OCI-LY1 (cell line): ENCODE measurements around the gene SACM1L.

ENCODE experiments used
- H2AFZ ChIP-seq: fragments of 200-600 bp; sonication (generic), shearing (Covaris generic); 2 replicates; pipeline ENCODE4 v1.6.0; 2014; ENCODE audit warnings: antibody characterized with exemption, mild to moderate bottlenecking, low read length
- H3F3A ChIP-seq: fragments of 200-600 bp; sonication (generic), shearing (Covaris generic); 2 replicates; pipeline ENCODE4 v1.6.0; 2014; ENCODE audit warnings: mild to moderate bottlenecking, antibody characterized with exemption, low read length, moderate library complexity; ENCODE audit not compliant: insufficient read depth
- H3K27ac ChIP-seq: fragments of 200-600 bp; sonication (generic); 2 replicates; pipeline ENCODE4 v1.5.1; 2014; ENCODE audit warnings: low read length, mixed run types, mild to moderate bottlenecking, low read depth; ENCODE audit not compliant: poor library complexity, severe bottlenecking
- H3K27me3 ChIP-seq: fragments of 200-600 bp; sonication (generic); 2 replicates; pipeline ENCODE4 v1.6.0; 2014; ENCODE audit warnings: antibody characterized with exemption, mild to moderate bottlenecking, low read length, moderate library complexity; ENCODE audit not compliant: insufficient read depth
- H3K36me3 ChIP-seq: fragments of 200-600 bp; sonication (generic); 2 replicates; pipeline ENCODE4 v1.6.1; 2014; ENCODE audit warnings: mild to moderate bottlenecking, antibody characterized with exemption, low read length, moderate library complexity, mixed read lengths; ENCODE audit not compliant: insufficient read depth
- H3K4me1 ChIP-seq: fragments of 200-600 bp; sonication (generic); 2 replicates; pipeline ENCODE4 v1.5.1; 2014; ENCODE audit warnings: mild to moderate bottlenecking, low read length, moderate library complexity; ENCODE audit not compliant: insufficient read depth, severe bottlenecking
- H3K4me2 ChIP-seq: fragments of 200-600 bp; sonication (generic), shearing (Covaris generic); 2 replicates; pipeline ENCODE4 v1.6.1; 2014; ENCODE audit warnings: low read length
- H3K4me3 ChIP-seq: fragments of 200-600 bp; sonication (generic); 2 replicates; pipeline ENCODE4 v1.5.1; 2014; ENCODE audit warnings: low read length, low read depth, mild to moderate bottlenecking, mixed read lengths; ENCODE audit not compliant: poor library complexity, severe bottlenecking
- H3K79me2 ChIP-seq: fragments of 200-600 bp; shearing (Covaris generic); 2 replicates; pipeline ENCODE4 v1.6.1; 2016; ENCODE audit warnings: mixed run types, low read length, mixed read lengths; ENCODE audit not compliant: insufficient read depth
- H3K9ac ChIP-seq: fragments of 200-600 bp; sonication (generic), shearing (Covaris generic); 2 replicates; pipeline ENCODE4 v1.6.1; 2014; ENCODE audit warnings: mild to moderate bottlenecking, low read length, mixed read lengths
- H3K9me2 ChIP-seq: fragments of 200-600 bp; sonication (generic), shearing (Covaris generic); 2 replicates; pipeline ENCODE4 v1.6.1; 2014; ENCODE audit warnings: low read depth, mild to moderate bottlenecking, low read length, mixed read lengths
- H3K9me3 ChIP-seq: fragments of 200-600 bp; shearing (Covaris generic); 2 replicates; pipeline ENCODE4 v1.6.1; 2014; ENCODE audit warnings: low read length, mixed read lengths
- H4K20me1 ChIP-seq: fragments of 200-600 bp; sonication (generic), shearing (Covaris generic); 2 replicates; pipeline ENCODE4 v1.6.0; 2016; ENCODE audit warnings: mild to moderate bottlenecking, low read length; ENCODE audit not compliant: insufficient read depth
- EZH2 ChIP-seq: fragments of 200-600 bp; sonication (generic), shearing (Covaris generic); IDR thresholded peaks from 2 replicates; pipeline ENCODE4 v1.8.0; 2017; ENCODE audit warnings: borderline replicate concordance, mixed run types, mild to moderate bottlenecking, antibody characterized with exemption, low read length, moderate library complexity, mixed read lengths
- TF ChIP-seq, protein P1 (sequence below): fragments of 200-600 bp; sonication (generic), shearing (Covaris generic); IDR thresholded peaks from 2 replicates; pipeline ENCODE4 v1.5.1; 2017; ENCODE audit warnings: mild to moderate bottlenecking, antibody characterized with exemption, low read length, moderate library complexity, mixed read lengths

SACM1L gene

GRCh38 chr3:45689787-45690145 is 570 bp downstream of the SACM1L start:
- Histone ChIP-seq H3K79me2 (peaks cover 41% of the 10 kb centered on the region), H4K20me1 (no peaks in the 10 kb centered on the region), H3K4me3 (peak overlapping the region; percentile 95), H3K4me1 (peaks cover 45% of the 10 kb centered on the region), H3K9me2 (no peaks in the 10 kb centered on the region), H3K27me3 (no peaks in the 10 kb centered on the region), H2AFZ (no peak overlapping the region), H3K27ac (peak overlapping the region; percentile 63), H3K36me3 (peaks cover 15% of the 10 kb centered on the region; the same call in 1 of the 2 replicates), H3F3A (no peaks in the 10 kb centered on the region), H3K9ac (peak overlapping the region; percentile 96), H3K4me2 (peak overlapping the region; percentile 95), H3K9me3 (no peaks in the 10 kb centered on the region)
- TF ChIP-seq, protein P1, sequence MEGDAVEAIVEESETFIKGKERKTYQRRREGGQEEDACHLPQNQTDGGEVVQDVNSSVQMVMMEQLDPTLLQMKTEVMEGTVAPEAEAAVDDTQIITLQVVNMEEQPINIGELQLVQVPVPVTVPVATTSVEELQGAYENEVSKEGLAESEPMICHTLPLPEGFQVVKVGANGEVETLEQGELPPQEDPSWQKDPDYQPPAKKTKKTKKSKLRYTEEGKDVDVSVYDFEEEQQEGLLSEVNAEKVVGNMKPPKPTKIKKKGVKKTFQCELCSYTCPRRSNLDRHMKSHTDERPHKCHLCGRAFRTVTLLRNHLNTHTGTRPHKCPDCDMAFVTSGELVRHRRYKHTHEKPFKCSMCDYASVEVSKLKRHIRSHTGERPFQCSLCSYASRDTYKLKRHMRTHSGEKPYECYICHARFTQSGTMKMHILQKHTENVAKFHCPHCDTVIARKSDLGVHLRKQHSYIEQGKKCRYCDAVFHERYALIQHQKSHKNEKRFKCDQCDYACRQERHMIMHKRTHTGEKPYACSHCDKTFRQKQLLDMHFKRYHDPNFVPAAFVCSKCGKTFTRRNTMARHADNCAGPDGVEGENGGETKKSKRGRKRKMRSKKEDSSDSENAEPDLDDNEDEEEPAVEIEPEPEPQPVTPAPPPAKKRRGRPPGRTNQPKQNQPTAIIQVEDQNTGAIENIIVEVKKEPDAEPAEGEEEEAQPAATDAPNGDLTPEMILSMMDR, result no peak
- TF ChIP-seq EZH2, result no peak

DNA sequence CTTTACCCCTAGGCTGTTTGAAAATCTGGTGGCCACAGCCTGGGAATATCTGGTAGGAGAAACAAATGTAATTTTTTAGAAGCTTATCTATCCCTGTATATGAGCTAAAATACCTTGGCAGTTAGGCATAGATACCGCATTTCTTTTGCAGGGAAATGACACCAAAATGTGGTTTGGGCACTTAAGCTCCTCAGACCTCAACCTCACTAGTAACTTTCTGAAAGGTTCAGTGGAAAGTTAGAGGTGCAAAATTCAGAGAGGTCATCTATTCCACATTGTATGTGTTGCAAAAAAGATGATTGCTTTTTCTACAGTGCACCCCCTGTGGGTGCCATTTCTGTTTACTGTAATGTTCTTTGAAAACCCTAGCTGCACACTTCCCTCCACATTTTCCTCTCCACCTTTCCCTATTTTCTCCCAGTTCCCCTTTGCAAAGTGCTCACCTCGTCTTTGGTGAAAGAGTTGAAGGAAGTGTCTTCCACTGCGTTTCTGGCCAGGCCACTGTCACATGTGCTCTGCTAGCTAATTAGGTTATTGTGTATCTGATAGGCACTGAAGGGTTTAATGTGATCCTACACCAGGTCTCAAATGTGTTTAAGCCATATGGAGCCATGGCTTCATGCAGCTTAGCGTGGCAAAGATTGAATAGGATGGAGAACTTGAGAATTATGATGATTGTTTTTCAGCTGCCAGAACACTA is 1.3 kb downstream of the SACM1L start:
- Histone ChIP-seq H4K20me1 (no peaks in the 10 kb centered on the region), H3K4me3 (peak overlapping the region; percentile 95), H3K4me2 (peak overlapping the region; percentile 95), H2AFZ (no peak overlapping the region), H3K4me1 (peaks cover 45% of the 10 kb centered on the region), H3K9me3 (no peaks in the 10 kb centered on the region), H3K27ac (peak overlapping the region; percentile 63), H3K27me3 (no peaks in the 10 kb centered on the region), H3K36me3 (peaks cover 15% of the 10 kb centered on the region; the same call in 1 of the 2 replicates), H3K9me2 (no peaks in the 10 kb centered on the region), H3F3A (no peaks in the 10 kb centered on the region), H3K9ac (peak overlapping the region; percentile 96), H3K79me2 (peaks cover 43% of the 10 kb centered on the region)
- TF ChIP-seq, protein P1, result no peak
- no peak for TF ChIP-seq EZH2

DNA sequence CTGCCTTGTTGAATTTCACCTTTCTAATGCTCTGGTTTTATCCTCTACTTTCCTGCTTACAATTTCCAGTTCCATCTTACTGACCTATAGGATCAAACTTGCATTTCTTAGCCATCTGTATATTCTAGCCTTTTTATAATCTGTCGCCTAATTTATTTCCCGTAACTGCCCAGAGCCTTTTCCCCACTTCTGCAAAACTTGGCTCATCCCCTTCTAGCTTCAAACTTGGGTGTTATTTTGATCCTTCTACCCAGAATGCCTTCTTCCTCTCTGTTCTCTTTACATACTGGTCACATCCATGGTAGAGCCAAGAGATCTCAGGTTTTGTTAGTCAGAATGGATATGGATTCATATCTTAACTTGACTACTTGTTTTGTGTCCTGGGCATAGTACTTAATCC is 2.6 kb downstream of the SACM1L start:
- H2AFZ ChIP-seq, result no peak overlapping the region
- H3K9me2 ChIP-seq, result no peaks in the 10 kb centered on the region
- no peaks in the 10 kb centered on the region for H4K20me1 ChIP-seq
- H3K27ac ChIP-seq, result no peak overlapping the region
- H3K36me3 ChIP-seq, result peaks cover 22% of the 10 kb centered on the region; the same call in 1 of the 2 replicates
- H3F3A ChIP-seq, result no peaks in the 10 kb centered on the region
- H3K4me2 ChIP-seq, result peak overlapping the region; percentile 95; the same call in 1 of the 2 replicates
- no peak for TF ChIP-seq EZH2
- TF ChIP-seq, protein P1, result no peak
- peaks cover 50% of the 10 kb centered on the region for H3K79me2 ChIP-seq
- H3K9ac ChIP-seq, result no peak overlapping the region
- H3K4me1 ChIP-seq, result peaks cover 45% of the 10 kb centered on the region
- no peaks in the 10 kb centered on the region for H3K27me3 ChIP-seq
- H3K9me3 ChIP-seq, result no peaks in the 10 kb centered on the region
- no peak overlapping the region for H3K4me3 ChIP-seq
